MM.1S (cell line): Measurements from ENCODE around the gene ALG5.

ENCODE experiments used
- CTCF ChIP-seq: fragments of 300-600 bp; sonication (generic); IDR thresholded peaks from 2 replicates; pipeline ENCODE4 v1.5.1; 2016; ENCODE audit warnings: antibody characterized with exemption, low read length, mixed read lengths
- EZH2 ChIP-seq: fragments of 300-600 bp; sonication (generic); optimal IDR thresholded peaks from 2 replicates; pipeline ENCODE3; 2017; ENCODE audit warnings: low read depth, mild to moderate bottlenecking, antibody characterized with exemption, low read length, mixed read lengths
- EZH2phosphoT487 ChIP-seq: fragments of 300-600 bp; sonication (generic); IDR thresholded peaks from 2 replicates; pipeline ENCODE4 v1.6.1; 2018; ENCODE audit warnings: antibody characterized with exemption, low read length

GRCh38 chr13:37009692-37010091 is 10.6 kb upstream of the ALG5 start:
- no peak for TF ChIP-seq CTCF
- TF ChIP-seq EZH2phosphoT487 = no peak
- no peak for TF ChIP-seq EZH2
